Measurements from ENCODE around the gene GLMP. TPM values are rescaled to one million over a fixed set of nuclear protein-coding genes. Genes with fewer than 3 reads are reported as not detected.

Gene GLMP
- polyA plus RNA-seq, 1 donor (not counting 4 experiments of a cell fraction or from before 2014, with no cell fraction given) = 12.5 TPM

- Histone ChIP-seq H3K79me2 (ENCODE audit: control insufficient read depth, insufficient read depth, low read length) (no peaks in the 10 kb centered on the region), H3K9ac (ENCODE audit: control insufficient read depth, extremely low read depth, insufficient read depth, low read length) (no peak overlapping the region), H3K27ac (ENCODE audit: control insufficient read depth, insufficient read depth, low read length) (no peak overlapping the region), H3K4me2 (ENCODE audit: control insufficient read depth, extremely low read depth, insufficient read depth, low read depth, low read length) (no peak overlapping the region), H3K9me3 (ENCODE audit: control insufficient read depth, low read depth, low read length) (no peaks in the 10 kb centered on the region), H3K9me1 (ENCODE audit: control insufficient read depth, extremely low read depth, insufficient read depth, low read length) (peaks cover 5% of the 10 kb centered on the region), H4K20me1 (ENCODE audit: control insufficient read depth, extremely low read depth, insufficient read depth, low read length) (peaks cover 5% of the 10 kb centered on the region), H3K27me3 (ENCODE audit: control insufficient read depth, extremely low read depth, insufficient read depth, low read length) (no peaks in the 10 kb centered on the region), H3K4me1 (ENCODE audit: control insufficient read depth, extremely low read depth, insufficient read depth, low read length) (peaks cover 5% of the 10 kb centered on the region), H2AFZ (ENCODE audit: control insufficient read depth, low read length) (no peak overlapping the region), H3K36me3 (ENCODE audit: control insufficient read depth in 2 of 2, extremely low read depth in 1 of 2, insufficient read depth in 2 of 2, low read length in 2 of 2) (peaks cover 47 to 59% of the 10 kb centered on the region in 2 experiments), H3K4me3 (ENCODE audit: control insufficient read depth in 2 of 3, extremely low read depth in 1 of 3, insufficient read depth in 2 of 3, low read depth in 1 of 3, low read length in 3 of 3) (no peak overlapping the region)
- DNase-seq (ENCODE audit: low read depth, low spot score) (no peak), FAIRE-seq (no peak)
- TF ChIP-seq, protein P1, sequence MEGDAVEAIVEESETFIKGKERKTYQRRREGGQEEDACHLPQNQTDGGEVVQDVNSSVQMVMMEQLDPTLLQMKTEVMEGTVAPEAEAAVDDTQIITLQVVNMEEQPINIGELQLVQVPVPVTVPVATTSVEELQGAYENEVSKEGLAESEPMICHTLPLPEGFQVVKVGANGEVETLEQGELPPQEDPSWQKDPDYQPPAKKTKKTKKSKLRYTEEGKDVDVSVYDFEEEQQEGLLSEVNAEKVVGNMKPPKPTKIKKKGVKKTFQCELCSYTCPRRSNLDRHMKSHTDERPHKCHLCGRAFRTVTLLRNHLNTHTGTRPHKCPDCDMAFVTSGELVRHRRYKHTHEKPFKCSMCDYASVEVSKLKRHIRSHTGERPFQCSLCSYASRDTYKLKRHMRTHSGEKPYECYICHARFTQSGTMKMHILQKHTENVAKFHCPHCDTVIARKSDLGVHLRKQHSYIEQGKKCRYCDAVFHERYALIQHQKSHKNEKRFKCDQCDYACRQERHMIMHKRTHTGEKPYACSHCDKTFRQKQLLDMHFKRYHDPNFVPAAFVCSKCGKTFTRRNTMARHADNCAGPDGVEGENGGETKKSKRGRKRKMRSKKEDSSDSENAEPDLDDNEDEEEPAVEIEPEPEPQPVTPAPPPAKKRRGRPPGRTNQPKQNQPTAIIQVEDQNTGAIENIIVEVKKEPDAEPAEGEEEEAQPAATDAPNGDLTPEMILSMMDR (optimal IDR thresholded peaks at IDR 0.05 in 1 of 3, IDR thresholded peaks at IDR 0.05 in 1 of 3, conservative IDR thresholded peaks at IDR 0.05 in 1 of 3; ENCODE audit: extremely low read depth in 1 of 3, insufficient read depth in 2 of 3, low read length in 3 of 3) = no peak
- TF ChIP-seq EZH2 (IDR thresholded peaks at IDR 0.05; ENCODE audit: low read length) = no peak
- dilution Hi-C loops (cut with MboI; ENCODE audit: extremely low pct_ligation_motif_present, low sequenced_read_pairs) = no loop called here
Measured at GRCh38 chr1:156268336-156268735, 27.1 kb downstream of the GLMP start.

DNA sequence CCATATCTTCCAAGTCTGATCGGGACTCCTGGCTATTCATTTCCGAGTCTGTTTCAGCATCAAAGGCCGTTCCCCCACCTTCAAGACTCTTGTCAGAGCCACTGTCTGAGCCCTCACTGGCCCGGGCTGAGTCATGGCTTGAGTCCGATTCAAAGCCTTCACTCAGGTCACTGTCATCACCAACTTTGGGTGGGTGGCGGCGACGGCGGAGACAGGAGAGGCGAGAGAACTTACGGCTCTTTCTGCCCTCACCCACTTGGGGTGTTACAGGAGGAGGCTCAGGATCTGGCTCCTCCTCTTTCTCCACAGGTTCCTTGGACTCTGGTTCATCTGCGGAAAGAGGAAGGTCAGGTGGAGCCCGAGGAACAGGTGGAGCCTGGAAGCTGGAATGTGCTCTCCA is 29.4 kb downstream of the GLMP start:
- dilution Hi-C loops (cut with MboI; ENCODE audit: extremely low pct_ligation_motif_present, low sequenced_read_pairs) = no loop called here

More for the DNA sequence above, 29.4 kb downstream of the GLMP start:
- no peak overlapping the region for H3K9ac ChIP-seq (ENCODE audit: control insufficient read depth, extremely low read depth, insufficient read depth, low read length)
- H3K4me1 ChIP-seq (ENCODE audit: control insufficient read depth, extremely low read depth, insufficient read depth, low read length) = peaks cover 23% of the 10 kb centered on the region
- FAIRE-seq (no peak), DNase-seq (ENCODE audit: low read depth, low spot score) (no peak)
- H3K9me1 ChIP-seq (ENCODE audit: control insufficient read depth, extremely low read depth, insufficient read depth, low read length) = peaks cover 6% of the 10 kb centered on the region
- H3K9me3 ChIP-seq (ENCODE audit: control insufficient read depth, low read depth, low read length) = no peaks in the 10 kb centered on the region
- H3K4me3 ChIP-seq (ENCODE audit: control insufficient read depth in 2 of 3, extremely low read depth in 1 of 3, insufficient read depth in 2 of 3, low read depth in 1 of 3, low read length in 3 of 3) = no peak overlapping the region
- no peak overlapping the region for H2AFZ ChIP-seq (ENCODE audit: control insufficient read depth, low read length)
- no peak overlapping the region for H3K4me2 ChIP-seq (ENCODE audit: control insufficient read depth, extremely low read depth, insufficient read depth, low read depth, low read length)
- peaks cover 10% of the 10 kb centered on the region for H4K20me1 ChIP-seq (ENCODE audit: control insufficient read depth, extremely low read depth, insufficient read depth, low read length)
- no peaks in the 10 kb centered on the region for H3K27me3 ChIP-seq (ENCODE audit: control insufficient read depth, extremely low read depth, insufficient read depth, low read length)
- H3K36me3 ChIP-seq (ENCODE audit: control insufficient read depth in 2 of 2, extremely low read depth in 1 of 2, insufficient read depth in 2 of 2, low read length in 2 of 2) = peaks cover 38 to 60% of the 10 kb centered on the region in 2 experiments
- no peaks in the 10 kb centered on the region for H3K79me2 ChIP-seq (ENCODE audit: control insufficient read depth, insufficient read depth, low read length)
- TF ChIP-seq, protein P1 (optimal IDR thresholded peaks at IDR 0.05 in 1 of 3, IDR thresholded peaks at IDR 0.05 in 1 of 3, conservative IDR thresholded peaks at IDR 0.05 in 1 of 3; ENCODE audit: extremely low read depth in 1 of 3, insufficient read depth in 2 of 3, low read length in 3 of 3) = no peak
- TF ChIP-seq EZH2 (IDR thresholded peaks at IDR 0.05; ENCODE audit: low read length) = no peak
- H3K27ac ChIP-seq (ENCODE audit: control insufficient read depth, insufficient read depth, low read length) = no peak overlapping the region
